ENCODE data around the gene MEF2D.

MEF2D gene

GRCh38 chr1:156523801-156524480, 23.4 kb upstream of the MEF2D start:
- no peak for DNase-seq

GRCh38 chr1:156522443-156522970, 21.9 kb upstream of the MEF2D start:
- no peak for DNase-seq

DNA sequence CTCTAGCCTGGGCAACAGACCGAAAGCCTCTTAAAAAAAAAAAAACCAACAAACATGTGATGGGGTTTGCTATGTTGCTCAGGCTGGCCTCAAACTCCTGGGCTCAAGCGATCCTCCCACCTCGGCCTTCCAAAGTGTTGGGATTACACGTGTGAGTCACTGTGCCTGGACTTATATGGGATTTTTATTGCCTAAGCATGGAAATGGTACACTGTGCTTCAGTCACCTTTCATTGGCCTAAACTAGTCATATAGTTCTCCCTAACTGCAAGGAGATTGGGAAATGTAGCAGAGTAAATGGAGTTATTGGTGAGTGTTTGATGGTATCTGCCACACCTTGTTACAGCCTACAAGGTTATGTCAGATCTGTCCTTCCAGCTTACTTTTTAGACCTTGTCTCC, 17.2 kb upstream of the MEF2D start:
- DNase-seq, result no peak

- no peak for DNase-seq
These were observed 16.2 kb upstream of the MEF2D start for GRCh38 chr1:156516821-156517220.

GRCh38 chr1:156515956-156516355, 15.4 kb upstream of the MEF2D start:
- DNase-seq, result no peak

- no peak for DNase-seq
These were observed 12.6 kb upstream of the MEF2D start for GRCh38 chr1:156513185-156513584.

- DNase-seq, result peak; percentile 68
These were observed 11.1 kb upstream of the MEF2D start for GRCh38 chr1:156511644-156512043.

DNA sequence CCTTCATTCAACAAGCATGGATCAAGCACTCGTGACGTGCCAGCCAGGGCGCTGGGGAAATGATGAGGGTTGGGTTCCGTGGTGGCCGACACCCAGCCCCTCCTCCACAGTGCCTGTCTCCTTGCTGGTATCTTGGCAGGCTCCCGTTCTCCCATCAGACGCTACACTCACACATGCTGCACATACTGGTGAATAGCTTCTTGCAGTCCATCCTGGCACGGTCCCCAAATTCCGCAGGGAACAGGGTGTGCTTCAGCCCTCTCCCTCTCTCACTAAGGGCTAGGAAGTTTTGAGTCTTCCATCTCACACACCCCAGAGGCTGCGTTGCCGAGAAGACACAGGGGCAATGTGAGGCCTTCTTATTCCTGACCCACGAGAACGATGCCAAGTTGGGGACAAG, 10.1 kb upstream of the MEF2D start:
- no peak for DNase-seq

DNA sequence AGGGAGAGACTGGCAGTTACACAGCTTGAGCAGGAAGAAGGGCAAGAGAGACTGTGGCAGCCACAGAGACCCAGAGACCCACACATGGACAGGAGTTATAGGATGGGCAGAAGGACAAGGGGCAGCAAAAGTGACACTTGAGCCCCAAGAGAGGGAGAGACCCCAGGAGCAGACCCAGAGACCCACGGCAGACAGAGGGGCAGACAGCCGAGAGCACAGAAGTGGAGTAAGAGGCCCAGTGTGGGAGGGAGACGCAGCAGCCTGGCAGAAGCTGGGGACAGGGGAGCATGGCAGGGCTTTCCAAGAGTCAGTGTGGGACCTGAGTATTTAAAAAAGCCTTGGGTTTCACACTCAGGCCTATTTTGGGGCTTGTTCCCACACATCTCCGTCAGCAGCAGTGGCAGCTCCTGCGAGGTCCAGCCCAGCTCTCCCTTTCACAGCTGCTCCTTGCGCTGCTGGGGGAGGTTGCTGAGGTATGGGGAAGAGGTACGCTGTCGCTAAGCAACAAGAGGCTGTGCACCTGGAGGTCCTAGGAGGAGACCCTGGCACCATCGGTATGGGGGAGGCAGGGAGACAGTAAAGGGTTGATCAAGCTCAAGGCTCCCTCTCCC, 9.0 kb upstream of the MEF2D start:
- no peak for DNase-seq

GRCh38 chr1:156508955-156509234, 8.3 kb upstream of the MEF2D start:
- DNase-seq, result no peak

DNA sequence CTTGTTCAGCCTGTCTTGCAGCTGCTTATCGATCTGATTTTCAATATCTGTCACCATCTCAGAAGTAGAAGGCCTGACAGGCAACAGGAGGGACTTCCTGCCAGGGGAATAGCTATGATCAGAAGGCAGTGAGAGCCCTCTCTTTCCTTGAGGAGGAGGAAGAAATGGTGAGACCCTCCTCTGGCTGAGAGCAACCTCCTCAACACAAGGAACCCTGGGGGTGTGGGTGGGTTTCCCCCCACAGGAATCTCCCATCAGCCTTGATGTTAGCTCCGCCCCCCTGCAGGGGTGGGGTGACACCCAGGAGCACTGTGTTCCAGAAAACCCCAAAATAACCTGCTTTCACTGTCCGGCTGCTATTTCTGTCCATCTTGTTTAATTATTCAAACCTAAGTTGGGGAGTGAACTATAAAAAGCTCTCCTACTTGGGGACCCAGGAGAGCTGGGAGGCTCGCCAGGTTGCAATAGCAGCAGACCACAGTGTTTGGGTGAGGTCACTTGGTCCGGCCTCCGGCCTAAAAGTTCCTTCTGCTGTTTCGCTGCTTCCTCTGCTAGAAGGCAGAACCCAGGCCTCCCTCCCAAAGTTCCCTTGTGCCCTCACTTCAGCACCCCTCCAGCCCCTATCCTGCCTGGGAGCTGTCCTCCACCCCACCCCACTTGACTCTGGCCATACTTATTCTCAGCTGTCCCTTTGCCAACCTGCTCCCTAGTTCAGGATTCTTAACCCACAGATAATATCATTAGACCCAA, 7.8 kb upstream of the MEF2D start:
- DNase-seq, result no peak

DNA sequence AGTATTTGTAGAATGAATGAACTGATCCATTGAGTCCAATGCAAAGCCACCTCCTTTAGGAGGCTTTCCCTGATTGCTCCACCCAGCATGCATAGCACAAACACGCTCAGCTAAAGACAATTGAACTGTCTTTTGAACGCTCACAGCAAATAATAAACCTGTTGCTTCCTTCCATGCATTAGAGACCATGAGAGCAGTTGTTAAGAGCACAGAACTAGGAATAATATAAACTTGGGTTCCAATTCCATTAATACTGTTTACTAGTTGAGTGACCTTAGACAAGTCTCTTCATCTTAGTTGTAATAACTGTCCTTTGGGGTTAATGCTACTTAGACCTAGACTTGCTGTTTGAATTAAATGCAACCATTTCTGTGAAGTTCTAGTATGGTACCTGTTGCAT, 5.9 kb upstream of the MEF2D start:
- no peak for DNase-seq

- no peak for DNase-seq
These were observed 5.2 kb upstream of the MEF2D start for GRCh38 chr1:156505679-156506298.

DNA sequence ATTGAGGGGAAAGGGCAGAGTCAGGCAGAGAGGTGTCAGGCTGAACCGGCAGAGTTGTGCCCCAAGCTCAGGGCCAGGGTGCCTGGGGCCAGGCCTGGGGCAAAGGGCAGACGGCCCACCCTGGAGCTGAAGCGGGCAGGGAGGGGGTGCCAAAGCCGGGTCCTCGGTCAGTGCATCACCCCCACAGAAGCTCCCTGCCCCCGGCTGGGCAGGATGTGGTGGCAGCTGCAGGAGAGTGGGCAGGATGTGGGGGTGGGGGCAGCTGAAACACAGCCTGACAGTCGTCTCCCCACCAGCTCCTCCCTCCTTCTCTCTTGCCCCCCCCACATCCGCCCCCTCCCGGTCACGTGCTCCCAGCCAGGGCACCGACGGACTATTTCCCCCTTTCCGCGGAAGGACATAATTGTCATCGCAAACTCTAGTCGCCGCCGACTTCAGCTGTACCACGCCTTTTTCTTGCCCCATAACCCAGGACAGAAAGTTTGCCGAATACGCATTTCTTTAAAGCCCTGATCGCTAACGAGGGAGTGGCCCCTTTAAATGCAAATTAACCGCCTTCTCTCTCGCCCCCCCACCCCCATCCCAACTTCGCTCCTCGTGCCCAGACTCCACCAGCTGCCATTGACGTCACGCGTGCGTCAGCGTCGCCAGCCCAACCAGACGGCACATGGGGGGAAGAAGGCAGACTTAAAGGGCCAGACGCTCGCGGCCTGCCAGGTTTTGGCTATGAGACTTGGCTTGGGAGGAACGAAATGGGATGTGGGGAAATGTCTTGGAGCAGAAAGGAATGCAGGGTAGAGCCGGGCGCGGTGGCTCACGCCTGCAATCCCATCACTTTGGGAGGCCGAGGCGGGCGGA, 4.5 kb upstream of the MEF2D start:
- peak; percentile 98 for DNase-seq

DNA sequence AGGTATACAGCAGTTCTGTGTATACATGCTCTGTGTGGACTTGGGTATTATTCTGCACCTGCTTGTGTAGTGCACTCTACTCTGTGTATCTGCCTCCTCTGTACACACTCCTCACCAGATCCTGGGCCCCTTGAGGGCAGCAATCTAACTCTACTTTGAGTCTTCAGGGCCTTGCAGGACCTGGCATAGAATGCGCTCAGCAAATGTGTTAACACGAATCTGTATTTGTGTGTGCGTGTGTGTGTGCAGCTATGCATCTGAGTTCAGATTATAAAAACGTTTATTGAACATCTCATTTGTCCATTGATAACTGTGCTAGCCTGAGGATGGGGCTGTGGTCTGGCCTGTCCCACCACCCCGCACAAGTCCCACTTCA, 3.9 kb upstream of the MEF2D start:
- peak; percentile 48 for DNase-seq

DNA sequence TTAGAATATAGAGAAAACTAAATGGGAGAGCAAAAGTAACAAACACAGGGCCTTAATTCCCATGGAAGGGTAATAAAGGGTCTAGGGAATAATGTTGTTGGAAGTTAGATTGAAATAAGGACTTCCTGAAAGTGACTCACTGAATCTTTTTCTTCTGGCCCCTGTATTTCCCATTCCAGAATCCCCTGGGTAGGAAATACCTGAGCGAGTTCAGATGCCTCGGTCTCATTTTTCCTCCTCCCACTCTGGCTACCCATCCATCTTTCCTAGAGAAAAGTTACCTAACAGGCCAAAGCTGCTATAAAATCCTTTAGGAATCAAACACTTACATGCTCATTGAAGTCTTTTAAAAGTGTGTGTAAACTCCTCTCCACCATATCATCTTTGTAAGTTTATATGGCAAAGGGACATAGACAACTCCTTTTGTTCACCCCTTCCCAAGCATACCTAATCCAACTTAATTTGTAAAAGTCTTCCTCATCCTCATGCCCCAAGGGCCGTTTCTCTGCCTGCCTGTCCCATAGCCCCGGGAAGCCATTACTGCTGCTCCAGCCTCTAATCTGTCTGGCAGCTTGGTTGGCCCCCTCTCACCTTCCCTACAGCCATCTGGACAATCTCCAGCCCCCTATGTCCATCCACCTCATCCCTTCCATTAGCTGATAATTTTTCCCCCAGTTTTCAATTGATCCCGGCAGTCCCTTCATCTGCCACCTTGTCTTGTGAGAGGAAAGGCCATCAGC, 3.3 kb upstream of the MEF2D start:
- DNase-seq, result no peak

GRCh38 chr1:156502894-156503697, 2.5 kb upstream of the MEF2D start:
- DNase-seq, result no peak

DNA sequence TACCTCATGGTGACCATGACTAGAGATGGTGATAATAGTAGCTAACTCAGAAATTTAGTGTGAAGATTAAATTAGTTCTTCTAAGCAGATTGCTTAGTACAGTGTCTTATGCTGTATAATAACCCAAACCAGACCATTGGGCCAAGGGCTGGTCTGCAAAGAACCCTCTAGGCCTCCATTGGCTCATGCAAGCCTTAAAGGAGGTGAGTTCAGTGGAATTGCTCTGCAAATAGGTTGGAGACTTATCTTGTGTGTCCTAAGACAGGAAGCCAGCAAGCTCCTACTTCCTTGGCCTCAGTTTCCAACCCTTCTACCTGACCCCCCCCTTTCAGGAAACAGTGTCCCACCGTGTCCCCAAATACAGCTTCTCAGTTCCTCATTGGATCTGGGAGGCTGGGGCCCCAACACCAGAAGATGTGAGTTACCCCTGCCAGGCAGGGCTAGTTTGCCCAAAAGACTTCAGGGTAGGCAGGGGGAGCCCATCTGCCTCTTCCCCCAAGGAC, 1.9 kb upstream of the MEF2D start:
- DNase-seq, result no peak

DNA sequence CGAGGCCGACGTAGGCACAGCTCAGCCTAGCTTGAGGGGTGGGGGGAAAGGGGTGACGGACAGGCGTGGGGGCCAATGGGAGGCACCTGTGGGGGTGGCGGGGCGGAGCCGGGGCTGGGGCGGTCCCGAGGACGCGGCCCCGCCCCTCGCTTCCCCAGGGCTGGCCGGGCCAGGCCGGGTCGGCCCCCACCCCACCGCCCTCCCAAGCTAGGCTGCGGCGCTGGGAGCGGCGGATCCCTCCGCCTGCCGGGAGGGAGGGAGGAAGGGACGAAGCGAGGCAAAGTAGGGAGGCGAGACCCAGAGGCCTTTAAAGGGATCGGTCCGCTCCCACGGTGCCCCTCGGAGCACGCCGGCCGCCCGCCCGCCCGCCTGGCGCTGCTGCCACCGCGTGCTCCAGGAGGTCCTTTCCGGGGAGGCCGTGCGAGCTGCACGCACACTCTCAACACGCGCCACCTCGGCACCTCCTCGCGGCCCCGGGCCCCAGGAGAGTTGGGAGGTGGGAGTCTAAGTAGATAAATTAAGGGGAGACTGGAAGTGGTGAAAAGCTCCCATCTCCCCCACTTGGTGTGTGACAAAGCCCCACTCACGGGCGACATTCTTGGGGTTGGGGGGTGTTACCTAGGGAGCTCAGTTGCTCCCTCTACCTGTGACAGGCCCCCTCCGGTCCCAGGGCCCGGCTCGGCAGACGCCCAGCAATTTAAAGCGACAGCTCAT, 375 bp upstream of the MEF2D start:
- DNase-seq, result peak; percentile 91

GRCh38 chr1:156499842-156500542, 583 bp downstream of the MEF2D start:
- peak; percentile 28 for DNase-seq
